Measurements from ENCODE around the gene AVEN.

DNA sequence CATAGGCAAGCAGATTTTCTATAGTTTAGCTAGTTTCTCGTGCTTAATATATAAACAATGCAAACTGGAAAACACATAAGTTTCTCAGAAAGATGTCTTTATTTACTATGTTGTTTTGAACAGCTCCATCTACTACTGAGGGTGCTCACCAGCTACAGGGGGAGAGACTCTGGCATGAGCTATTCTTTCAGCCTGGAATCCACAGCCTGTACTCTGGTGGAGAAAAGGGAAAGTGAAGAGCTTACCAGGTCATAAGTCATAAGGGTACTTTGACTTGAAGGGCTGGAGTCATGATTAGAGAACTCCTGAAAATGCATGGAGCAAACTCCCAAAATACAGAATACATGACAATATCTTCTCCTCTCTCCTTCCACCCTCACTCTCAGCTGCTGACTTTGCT, 4.4 kb upstream of the AVEN start:
- TF ChIP-seq, protein P1, sequence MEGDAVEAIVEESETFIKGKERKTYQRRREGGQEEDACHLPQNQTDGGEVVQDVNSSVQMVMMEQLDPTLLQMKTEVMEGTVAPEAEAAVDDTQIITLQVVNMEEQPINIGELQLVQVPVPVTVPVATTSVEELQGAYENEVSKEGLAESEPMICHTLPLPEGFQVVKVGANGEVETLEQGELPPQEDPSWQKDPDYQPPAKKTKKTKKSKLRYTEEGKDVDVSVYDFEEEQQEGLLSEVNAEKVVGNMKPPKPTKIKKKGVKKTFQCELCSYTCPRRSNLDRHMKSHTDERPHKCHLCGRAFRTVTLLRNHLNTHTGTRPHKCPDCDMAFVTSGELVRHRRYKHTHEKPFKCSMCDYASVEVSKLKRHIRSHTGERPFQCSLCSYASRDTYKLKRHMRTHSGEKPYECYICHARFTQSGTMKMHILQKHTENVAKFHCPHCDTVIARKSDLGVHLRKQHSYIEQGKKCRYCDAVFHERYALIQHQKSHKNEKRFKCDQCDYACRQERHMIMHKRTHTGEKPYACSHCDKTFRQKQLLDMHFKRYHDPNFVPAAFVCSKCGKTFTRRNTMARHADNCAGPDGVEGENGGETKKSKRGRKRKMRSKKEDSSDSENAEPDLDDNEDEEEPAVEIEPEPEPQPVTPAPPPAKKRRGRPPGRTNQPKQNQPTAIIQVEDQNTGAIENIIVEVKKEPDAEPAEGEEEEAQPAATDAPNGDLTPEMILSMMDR (conservative IDR thresholded peaks at IDR 0.05; ENCODE audit: low read depth, low read length): no peak
- no peak for TF ChIP-seq EZH2 (IDR thresholded peaks at IDR 0.05; ENCODE audit: borderline replicate concordance, low read depth, low read length, poor library complexity, severe bottlenecking)
